Measurements from ENCODE around the gene MRPS34. TPM values are rescaled to one million over a fixed set of nuclear protein-coding genes. Genes with fewer than 3 reads are reported as not detected.
A peak's percentile ranks its signal among the peaks of the same experiment; 100 is the strongest.

Gene MRPS34
- total and polyA plus RNA-seq, 9 of the 15 experiments (the other 6 are each of a cell fraction or from before 2014, with no cell fraction given) = 5.2 to 334 (median 92.8) TPM

GRCh38 chr16:1772362-1772907, 499 bp downstream of the MRPS34 start, which contains the start of gene EME2 (continued):
- TF ChIP-seq NR2C1 (IDR thresholded peaks at IDR 0.05) (no peak), NR2C1 (tag; IDR thresholded peaks at IDR 0.05) (no peak), CAMTA2 (CRISPR knock-in tag; conservative IDR thresholded peaks at IDR 0.05) (no peak), KAT7 (CRISPR knock-in tag; IDR thresholded peaks at IDR 0.05; ENCODE audit: borderline replicate concordance) (peak; percentile 77; the same call in 1 of the 2 replicates), ZBTB12 (CRISPR knock-in tag; IDR thresholded peaks at IDR 0.05) (no peak), PTTG1 (tag; IDR thresholded peaks at IDR 0.05; ENCODE audit: low read depth) (no peak), ASH1L (IDR thresholded peaks at IDR 0.05; ENCODE audit: borderline replicate concordance, low read depth, partially characterized antibody) (no peak), TRIM28 (IDR thresholded peaks at IDR 0.05) (no peak), ZC3H8 (IDR thresholded peaks at IDR 0.05) (no peak), THRAP3 (IDR thresholded peaks at IDR 0.05; ENCODE audit: borderline replicate concordance) (no peak), FOXA3 (CRISPR knock-in tag; conservative IDR thresholded peaks at IDR 0.05 in 1 of 2, IDR thresholded peaks at IDR 0.05 in 1 of 2) (no peak), CCAR2 (IDR thresholded peaks at IDR 0.05; ENCODE audit: low read depth, low read length) (no peak), KDM4B (IDR thresholded peaks at IDR 0.05; ENCODE audit: borderline replicate concordance in 2 of 2, low read depth in 1 of 2) (no peak), MEF2A (IDR thresholded peaks at IDR 0.05; ENCODE audit: control insufficient read depth, low read depth, low read length) (no peak), DLX4 (CRISPR knock-in tag; IDR thresholded peaks at IDR 0.05) (no peak), ARHGAP35 (IDR thresholded peaks at IDR 0.05; ENCODE audit: partially characterized antibody) (no peak), XRCC4 (IDR thresholded peaks at IDR 0.05; ENCODE audit: extremely low read depth, insufficient read depth, insufficient read length) (no peak), PKNOX1 (IDR thresholded peaks at IDR 0.05) (peak; percentile 23; the same call in 1 of the 2 replicates), GTF2F1 (IDR thresholded peaks at IDR 0.05; ENCODE audit: low read depth, low read length) (no peak), MYC (IDR thresholded peaks at IDR 0.05; ENCODE audit: low read depth, low read length) (0 out of 2 replicates have a peak, but pooled peaks have one; percentile 3), MYC (CRISPR knock-in tag; IDR thresholded peaks at IDR 0.05; ENCODE audit: borderline replicate concordance, low read depth) (no peak)
- TF ChIP-seq, protein P1, sequence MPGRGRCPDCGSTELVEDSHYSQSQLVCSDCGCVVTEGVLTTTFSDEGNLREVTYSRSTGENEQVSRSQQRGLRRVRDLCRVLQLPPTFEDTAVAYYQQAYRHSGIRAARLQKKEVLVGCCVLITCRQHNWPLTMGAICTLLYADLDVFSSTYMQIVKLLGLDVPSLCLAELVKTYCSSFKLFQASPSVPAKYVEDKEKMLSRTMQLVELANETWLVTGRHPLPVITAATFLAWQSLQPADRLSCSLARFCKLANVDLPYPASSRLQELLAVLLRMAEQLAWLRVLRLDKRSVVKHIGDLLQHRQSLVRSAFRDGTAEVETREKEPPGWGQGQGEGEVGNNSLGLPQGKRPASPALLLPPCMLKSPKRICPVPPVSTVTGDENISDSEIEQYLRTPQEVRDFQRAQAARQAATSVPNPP (IDR thresholded peaks at IDR 0.05; ENCODE audit: borderline replicate concordance, insufficient read depth, insufficient read length) = no peak
